ENCODE data around the gene IGDCC3.

Gene IGDCC3

GRCh38 chr15:65285291-65286068 lies 92.3 kb downstream of the IGDCC3 start:
- DNase-seq, result no peak

GRCh38 chr15:65278480-65278879 lies 99.3 kb downstream of the IGDCC3 start:
- no peak for DNase-seq
